OCI-LY1 (cell line): ENCODE measurements around the gene FKBP15.

Experiments
- H2AFZ ChIP-seq: fragments of 200-600 bp; sonication (generic), shearing (Covaris generic); 2 replicates; pipeline ENCODE4 v1.6.0; 2014; ENCODE audit warnings: antibody characterized with exemption, mild to moderate bottlenecking, low read length
- H3F3A ChIP-seq: fragments of 200-600 bp; sonication (generic), shearing (Covaris generic); 2 replicates; pipeline ENCODE4 v1.6.0; 2014; ENCODE audit warnings: mild to moderate bottlenecking, antibody characterized with exemption, low read length, moderate library complexity; ENCODE audit not compliant: insufficient read depth
- H3K27ac ChIP-seq: fragments of 200-600 bp; sonication (generic); 2 replicates; pipeline ENCODE4 v1.5.1; 2014; ENCODE audit warnings: low read length, mixed run types, mild to moderate bottlenecking, low read depth; ENCODE audit not compliant: poor library complexity, severe bottlenecking
- H3K27me3 ChIP-seq: fragments of 200-600 bp; sonication (generic); 2 replicates; pipeline ENCODE4 v1.6.0; 2014; ENCODE audit warnings: antibody characterized with exemption, mild to moderate bottlenecking, low read length, moderate library complexity; ENCODE audit not compliant: insufficient read depth
- H3K36me3 ChIP-seq: fragments of 200-600 bp; sonication (generic); 2 replicates; pipeline ENCODE4 v1.6.1; 2014; ENCODE audit warnings: mild to moderate bottlenecking, antibody characterized with exemption, low read length, moderate library complexity, mixed read lengths; ENCODE audit not compliant: insufficient read depth
- H3K4me1 ChIP-seq: fragments of 200-600 bp; sonication (generic); 2 replicates; pipeline ENCODE4 v1.5.1; 2014; ENCODE audit warnings: mild to moderate bottlenecking, low read length, moderate library complexity; ENCODE audit not compliant: insufficient read depth, severe bottlenecking
- H3K4me2 ChIP-seq: fragments of 200-600 bp; sonication (generic), shearing (Covaris generic); 2 replicates; pipeline ENCODE4 v1.6.1; 2014; ENCODE audit warnings: low read length
- H3K4me3 ChIP-seq: fragments of 200-600 bp; sonication (generic); 2 replicates; pipeline ENCODE4 v1.5.1; 2014; ENCODE audit warnings: low read length, low read depth, mild to moderate bottlenecking, mixed read lengths; ENCODE audit not compliant: poor library complexity, severe bottlenecking
- H3K79me2 ChIP-seq: fragments of 200-600 bp; shearing (Covaris generic); 2 replicates; pipeline ENCODE4 v1.6.1; 2016; ENCODE audit warnings: mixed run types, low read length, mixed read lengths; ENCODE audit not compliant: insufficient read depth
- H3K9ac ChIP-seq: fragments of 200-600 bp; sonication (generic), shearing (Covaris generic); 2 replicates; pipeline ENCODE4 v1.6.1; 2014; ENCODE audit warnings: mild to moderate bottlenecking, low read length, mixed read lengths
- H3K9me2 ChIP-seq: fragments of 200-600 bp; sonication (generic), shearing (Covaris generic); 2 replicates; pipeline ENCODE4 v1.6.1; 2014; ENCODE audit warnings: low read depth, mild to moderate bottlenecking, low read length, mixed read lengths
- H3K9me3 ChIP-seq: fragments of 200-600 bp; shearing (Covaris generic); 2 replicates; pipeline ENCODE4 v1.6.1; 2014; ENCODE audit warnings: low read length, mixed read lengths
- H4K20me1 ChIP-seq: fragments of 200-600 bp; sonication (generic), shearing (Covaris generic); 2 replicates; pipeline ENCODE4 v1.6.0; 2016; ENCODE audit warnings: mild to moderate bottlenecking, low read length; ENCODE audit not compliant: insufficient read depth
- CTCF ChIP-seq: fragments of 200-600 bp; sonication (generic), shearing (Covaris generic); IDR thresholded peaks from 2 replicates; pipeline ENCODE4 v1.5.1; 2017; ENCODE audit warnings: mild to moderate bottlenecking, antibody characterized with exemption, low read length, moderate library complexity, mixed read lengths
- EZH2 ChIP-seq: fragments of 200-600 bp; sonication (generic), shearing (Covaris generic); IDR thresholded peaks from 2 replicates; pipeline ENCODE4 v1.8.0; 2017; ENCODE audit warnings: borderline replicate concordance, mixed run types, mild to moderate bottlenecking, antibody characterized with exemption, low read length, moderate library complexity, mixed read lengths

Gene FKBP15

GRCh38 chr9:113187929-113188595 is 33.0 kb downstream of the FKBP15 start:
- no peak overlapping the region for H3K9ac ChIP-seq
- no peaks in the 10 kb centered on the region for H3K9me2 ChIP-seq
- no peak overlapping the region for H2AFZ ChIP-seq
- H3K79me2 ChIP-seq: no peaks in the 10 kb centered on the region
- peaks cover 90% of the 10 kb centered on the region for H3K36me3 ChIP-seq
- no peak overlapping the region for H3K4me3 ChIP-seq
- no peaks in the 10 kb centered on the region for H3K4me1 ChIP-seq
- no peaks in the 10 kb centered on the region for H3K9me3 ChIP-seq
- TF ChIP-seq CTCF (no peak), EZH2 (no peak)
- no peak overlapping the region for H3K27ac ChIP-seq
- H3K27me3 ChIP-seq: no peaks in the 10 kb centered on the region
- no peaks in the 10 kb centered on the region for H3F3A ChIP-seq
- no peaks in the 10 kb centered on the region for H4K20me1 ChIP-seq
- H3K4me2 ChIP-seq: no peak overlapping the region

GRCh38 chr9:113186137-113186755 is 34.8 kb downstream of the FKBP15 start:
- no peaks in the 10 kb centered on the region for H3K9me2 ChIP-seq
- H3K9ac ChIP-seq: no peak overlapping the region
- H3K79me2 ChIP-seq: no peaks in the 10 kb centered on the region
- H3K36me3 ChIP-seq: peaks cover 92% of the 10 kb centered on the region
- no peaks in the 10 kb centered on the region for H4K20me1 ChIP-seq
- no peaks in the 10 kb centered on the region for H3K4me1 ChIP-seq
- TF ChIP-seq CTCF (no peak), EZH2 (no peak)
- no peaks in the 10 kb centered on the region for H3K9me3 ChIP-seq
- H3F3A ChIP-seq: no peaks in the 10 kb centered on the region
- H3K27me3 ChIP-seq: no peaks in the 10 kb centered on the region
- H3K27ac ChIP-seq: no peak overlapping the region
- no peak overlapping the region for H3K4me2 ChIP-seq
- no peak overlapping the region for H3K4me3 ChIP-seq
- H2AFZ ChIP-seq: no peak overlapping the region

GRCh38 chr9:113185271-113185670 is 35.8 kb downstream of the FKBP15 start:
- H3F3A ChIP-seq: no peaks in the 10 kb centered on the region
- no peaks in the 10 kb centered on the region for H3K4me1 ChIP-seq
- no peaks in the 10 kb centered on the region for H3K9me3 ChIP-seq
- no peak overlapping the region for H2AFZ ChIP-seq
- no peaks in the 10 kb centered on the region for H3K27me3 ChIP-seq
- TF ChIP-seq EZH2 (no peak), CTCF (no peak)
- H3K9me2 ChIP-seq: no peaks in the 10 kb centered on the region
- H3K36me3 ChIP-seq: peaks cover 93% of the 10 kb centered on the region
- no peaks in the 10 kb centered on the region for H4K20me1 ChIP-seq
- no peak overlapping the region for H3K27ac ChIP-seq
- no peak overlapping the region for H3K9ac ChIP-seq
- no peak overlapping the region for H3K4me3 ChIP-seq
- no peak overlapping the region for H3K4me2 ChIP-seq
- H3K79me2 ChIP-seq: no peaks in the 10 kb centered on the region
